Lung (tissue), 12 donors: ENCODE data around the gene SNX25. TPM values are rescaled to one million over a fixed set of nuclear protein-coding genes. Genes with fewer than 3 reads are reported as not detected.

ENCODE experiments used
- ATAC-seq: fragments of 200-7000 bp; cut with Tn5 transposase; one replicate; pipeline ENCODE4 v1.9.1; 2020; ENCODE audit warnings: moderate number of reproducible peaks; ENCODE audit not compliant: insufficient read depth, low FRiP score
- DNase-seq, 3 donors: peaks; one replicate each; pipeline ENCODE4 v3.0.0-alpha.2; 2013 to 2017
- H3K27ac ChIP-seq, 2 donors: one replicate each; pipeline ENCODE4 v1.5.1; 2013; ENCODE audit warnings: mild to moderate bottlenecking in 2 of 2, moderate library complexity in 2 of 2, control low read depth in 1 of 2, inconsistent platforms in 1 of 2, low read depth in 1 of 2, low read length in 1 of 2
- H3K27me3 ChIP-seq, 3 donors: one replicate each; pipeline ENCODE4 v1.5.1; 2013; ENCODE audit warnings: low read length in 2 of 3; ENCODE audit not compliant: control insufficient read depth in 3 of 3, insufficient read depth in 3 of 3
- H3K36me3 ChIP-seq, 4 donors: one replicate each; pipeline ENCODE4 v1.5.1; 2013; ENCODE audit warnings: low read length in 4 of 4, mild to moderate bottlenecking in 1 of 4, moderate library complexity in 1 of 4; ENCODE audit not compliant: control insufficient read depth in 4 of 4, insufficient read depth in 4 of 4
- H3K4me1 ChIP-seq, 5 donors: one replicate each; pipeline ENCODE4 v1.5.1; 2013; ENCODE audit warnings: low read length in 5 of 5, mild to moderate bottlenecking in 2 of 5, moderate library complexity in 1 of 5; ENCODE audit not compliant: control insufficient read depth in 5 of 5, insufficient read depth in 5 of 5
- H3K4me3 ChIP-seq: one replicate; pipeline ENCODE4 v1.5.1; 2013; ENCODE audit warnings: mild to moderate bottlenecking, control low read depth, moderate library complexity
- H3K9ac ChIP-seq, 2 donors: one replicate each; pipeline ENCODE4 v1.5.1; 2013; ENCODE audit warnings: low read length in 2 of 2, control low read depth in 1 of 2; ENCODE audit not compliant: insufficient read depth in 1 of 2
- H3K9me3 ChIP-seq, 4 donors: one replicate each; pipeline ENCODE4 v1.5.1; 2013; ENCODE audit warnings: low read length in 3 of 4, mild to moderate bottlenecking in 1 of 4, moderate library complexity in 1 of 4; ENCODE audit not compliant: control insufficient read depth in 4 of 4, insufficient read depth in 3 of 4
- CTCF ChIP-seq: IDR thresholded peaks from 2 replicates; pipeline ENCODE4 v1.5.1; 2012; ENCODE audit warnings: mild to moderate bottlenecking; ENCODE audit errors: control extremely low read depth, extremely low read depth
- WGBS, 2 donors: extraction: QIAGEN DNeasy Blood & Tissue Kit; methylation state at CpG; one replicate each; pipeline ENCODE4 v1.1.7; 2013; 5-methylcytosine and 5-hydroxymethylcytosine counted together
- polyA plus RNA-seq, 2 donors: library from polyadenylated mRNA; stranded (reverse); fragments of 200-250 nt; gene quantifications; one replicate each; pipeline ENCODE4 v1.2.1, GENCODE V29; 2013
- total RNA-seq, 2 donors: library from RNA; depleted of rRNA in 1 of 2; stranded (reverse); fragments of >200 nt in 1 of 2; gene quantifications; one replicate each; pipeline ENCODE4 v1.2.1, GENCODE V29; 2014 to 2021
- donor health status: control.
- donor health status: control.
- donor health status: Bipolar disorder and iron deficiency.
- donor health status: healthy.
- donor health status: DM: yes; HTN: yes; CAD: no.

The SNX25 gene
- total and polyA plus RNA-seq, 4 donors, result 16.8 to 95.4 (median 49.3) TPM

- Histone ChIP-seq H3K36me3 (no peaks in the 10 kb centered on the region), H3K4me1 (peaks cover 0 to 7% (median 0%) of the 10 kb centered on the region in 5 donors), H3K4me3 (no peak overlapping the region), H3K27ac (no peak overlapping the region), H3K9ac (no peak overlapping the region), H3K27me3 (no peaks in the 10 kb centered on the region), H3K9me3 (no peaks in the 10 kb centered on the region)
- TF ChIP-seq CTCF, result no peak
- WGBS, 2 donors, result 90 to 94% methylated on average over 9 of the region's 9 CpGs
- DNase-seq, result no peak
- ATAC-seq, result no peak
These were observed 18.4 kb downstream of the SNX25 start for GRCh38 chr4:185227713-185228278.

- Histone ChIP-seq H3K36me3 (no peaks in the 10 kb centered on the region), H3K4me1 (peaks cover 0 to 7% (median 0%) of the 10 kb centered on the region in 5 donors), H3K27ac (peak overlapping the region in 1 of 2 donors; percentile 30), H3K27me3 (no peaks in the 10 kb centered on the region), H3K4me3 (no peak overlapping the region), H3K9ac (no peak overlapping the region), H3K9me3 (no peaks in the 10 kb centered on the region)
- no peak for TF ChIP-seq CTCF
- ATAC-seq (peak; percentile 83), DNase-seq (no peak)
- 77 to 89% methylated on average over 19 of the region's 19 CpGs for WGBS, 2 donors
These were observed 19.8 kb downstream of the SNX25 start for GRCh38 chr4:185229021-185229818.

- H3K4me1 ChIP-seq, result peaks cover 0 to 6% (median 4%) of the 10 kb centered on the region in 5 donors
- no peaks in the 10 kb centered on the region for H3K36me3 ChIP-seq
- ATAC-seq (no peak), DNase-seq (no peak)
- 79 to 84% methylated on average over 6 of the region's 6 CpGs for WGBS, 2 donors
- no peaks in the 10 kb centered on the region for H3K9me3 ChIP-seq
- no peaks in the 10 kb centered on the region for H3K27me3 ChIP-seq
- no peak overlapping the region for H3K27ac ChIP-seq
- H3K9ac ChIP-seq, result no peak overlapping the region
- H3K4me3 ChIP-seq, result no peak overlapping the region
- TF ChIP-seq CTCF, result no peak
These were observed 23.0 kb downstream of the SNX25 start for GRCh38 chr4:185232370-185232769.
